Measurements from ENCODE around the gene PPIP5K1.

- TF ChIP-seq CTCF (conservative IDR thresholded peaks at IDR 0.05) (no peak), ZFX (IDR thresholded peaks at IDR 0.05) (no peak)
Measured at GRCh38 chr15:43488790-43489189, 101.2 kb downstream of the PPIP5K1 start.
